ENCODE data around the gene IVNS1ABP. TPM values are rescaled to one million over a fixed set of nuclear protein-coding genes. Genes with fewer than 3 reads are reported as not detected.

IVNS1ABP gene
- total RNA-seq, 4 donors from 2014 or later: 20.8 to 39.4 (median 32.8) TPM

GRCh38 chr1:185281245-185281644 is 35.8 kb downstream of the IVNS1ABP start:
- no peaks in the 10 kb centered on the region for H3K27me3 ChIP-seq
- no peak for TF ChIP-seq EP300 (IDR thresholded peaks at IDR 0.05)
- WGBS, 2 donors (ENCODE audit: low coverage in 1 of 2): 72 to 90% methylated on average over 2 to 3 of the region's 3 CpGs
- H3K4me3 ChIP-seq: no peak overlapping the region
- H3K4me1 ChIP-seq: peaks cover 0 to 8% (median 0%) of the 10 kb centered on the region in 3 donors
- H3K36me3 ChIP-seq: peaks cover 0 to 35% of the 10 kb centered on the region in 2 donors
- no peaks in the 10 kb centered on the region for H3K9me3 ChIP-seq
- no peak for ATAC-seq
- H3K27ac ChIP-seq: no peak overlapping the region

- ATAC-seq: no peak
- 100% methylated on average over 2 of the region's 2 CpGs; no CpG with 5 or more reads in 1 of the 2 donors for WGBS, 2 donors (ENCODE audit: low coverage in 1 of 2)
- H3K36me3 ChIP-seq: peaks cover 0 to 35% of the 10 kb centered on the region in 2 donors
- no peaks in the 10 kb centered on the region for H3K9me3 ChIP-seq
- H3K27ac ChIP-seq: no peak overlapping the region
- no peaks in the 10 kb centered on the region for H3K27me3 ChIP-seq
- H3K4me3 ChIP-seq: no peak overlapping the region
- peaks cover 0 to 8% (median 0%) of the 10 kb centered on the region in 3 donors for H3K4me1 ChIP-seq
- TF ChIP-seq CTCF (IDR thresholded peaks at IDR 0.05): no peak
Measured at GRCh38 chr1:185280589-185280988, 36.5 kb downstream of the IVNS1ABP start.

DNA sequence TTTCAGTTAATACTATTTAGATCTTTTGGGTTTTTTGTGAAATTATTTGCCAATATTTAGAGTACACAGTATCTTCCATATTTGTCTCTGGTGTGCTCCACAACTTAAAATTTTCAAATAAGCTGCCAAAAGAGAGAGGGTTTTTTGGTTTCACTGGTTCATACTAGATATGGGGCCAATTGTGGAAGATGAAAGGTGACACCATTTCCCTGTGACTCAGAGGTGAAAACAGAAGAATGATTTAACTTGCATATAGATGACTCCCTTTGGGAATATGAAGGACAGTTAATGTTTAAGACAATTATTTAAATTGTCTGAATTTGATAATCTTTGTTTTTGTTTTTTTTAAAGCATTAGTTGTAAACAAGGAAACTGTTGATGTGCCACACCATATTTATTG is 37.5 kb downstream of the IVNS1ABP start:
- Histone ChIP-seq H3K27me3 (no peaks in the 10 kb centered on the region), H3K4me3 (no peak overlapping the region), H3K36me3 (peaks cover 0 to 35% of the 10 kb centered on the region in 2 donors), H3K9me3 (no peaks in the 10 kb centered on the region), H3K27ac (no peak overlapping the region), H3K4me1 (peaks cover 0 to 5% (median 0%) of the 10 kb centered on the region in 3 donors)
- TF ChIP-seq EP300 (IDR thresholded peaks at IDR 0.05): no peak
- no peak for TF ChIP-seq POLR2AphosphoS5 (IDR thresholded peaks at IDR 0.05)
- no peak for TF ChIP-seq CTCF (IDR thresholded peaks at IDR 0.05)
- TF ChIP-seq POLR2A (IDR thresholded peaks at IDR 0.05): no peak
- no peak for ATAC-seq

DNA sequence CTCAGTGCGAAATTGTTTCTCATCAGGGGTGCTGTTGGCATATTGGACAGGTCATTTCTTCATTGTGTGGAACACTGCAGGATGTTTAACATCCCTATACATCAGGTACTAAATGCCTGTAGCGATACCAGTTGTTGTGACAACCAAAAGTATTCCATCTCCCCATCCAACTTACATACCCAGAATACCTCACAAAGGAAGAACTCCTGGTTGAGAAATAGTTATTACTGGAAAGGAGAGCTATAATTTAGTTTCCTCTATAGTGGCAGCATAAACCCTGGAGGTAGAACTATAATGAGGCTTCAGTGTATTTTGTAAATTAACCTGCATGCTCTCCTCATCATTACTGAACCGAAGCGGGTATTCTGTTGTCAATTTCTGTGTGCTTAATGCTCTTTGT is 45.1 kb downstream of the IVNS1ABP start:
- H3K4me3 ChIP-seq: no peak overlapping the region
- no peak for TF ChIP-seq POLR2A (IDR thresholded peaks at IDR 0.05)
- no peak for TF ChIP-seq POLR2AphosphoS5 (IDR thresholded peaks at IDR 0.05)
- TF ChIP-seq CTCF (IDR thresholded peaks at IDR 0.05): no peak
- TF ChIP-seq EP300 (IDR thresholded peaks at IDR 0.05): no peak
- no peaks in the 10 kb centered on the region for H3K27me3 ChIP-seq
- 87 to 88% methylated on average over 3 to 4 of the region's 4 CpGs for WGBS, 2 donors (ENCODE audit: low coverage in 1 of 2)
- H3K4me1 ChIP-seq: no peaks in the 10 kb centered on the region
- H3K36me3 ChIP-seq: peaks cover 0 to under 1% of the 10 kb centered on the region in 2 donors
- H3K27ac ChIP-seq: no peak overlapping the region
- no peaks in the 10 kb centered on the region for H3K9me3 ChIP-seq
- no peak for ATAC-seq

DNA sequence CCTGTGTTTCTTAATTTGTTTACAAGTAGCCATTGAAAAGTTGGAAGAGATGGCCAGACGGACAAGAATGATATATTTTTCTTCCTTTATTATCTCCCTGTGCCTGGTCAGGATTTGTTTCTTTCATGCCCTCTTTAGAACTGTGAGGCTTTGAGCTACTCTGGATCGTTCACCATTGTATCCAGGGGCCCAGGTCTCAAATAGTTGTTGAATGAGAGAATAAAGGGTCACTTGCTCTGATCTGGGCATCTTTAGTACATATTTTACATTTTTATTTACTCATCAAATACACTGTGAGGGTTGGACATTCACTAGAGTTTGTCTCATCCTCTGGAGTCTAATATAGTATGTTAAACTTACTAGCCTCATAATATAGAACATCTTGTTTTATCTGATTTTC is 48.7 kb downstream of the IVNS1ABP start:
- WGBS, 2 donors (ENCODE audit: low coverage in 1 of 2): 66 to 76% methylated on average over 2 of the region's 2 CpGs
- no peaks in the 10 kb centered on the region for H3K4me1 ChIP-seq
- no peaks in the 10 kb centered on the region for H3K36me3 ChIP-seq
- ATAC-seq: no peak
- H3K4me3 ChIP-seq: no peak overlapping the region
- no peaks in the 10 kb centered on the region for H3K27me3 ChIP-seq
- no peak overlapping the region for H3K27ac ChIP-seq
- TF ChIP-seq POLR2A (IDR thresholded peaks at IDR 0.05): no peak
- no peak for TF ChIP-seq EP300 (IDR thresholded peaks at IDR 0.05)
- TF ChIP-seq POLR2AphosphoS5 (IDR thresholded peaks at IDR 0.05): no peak
- no peak for TF ChIP-seq CTCF (IDR thresholded peaks at IDR 0.05)
- no peaks in the 10 kb centered on the region for H3K9me3 ChIP-seq

DNA sequence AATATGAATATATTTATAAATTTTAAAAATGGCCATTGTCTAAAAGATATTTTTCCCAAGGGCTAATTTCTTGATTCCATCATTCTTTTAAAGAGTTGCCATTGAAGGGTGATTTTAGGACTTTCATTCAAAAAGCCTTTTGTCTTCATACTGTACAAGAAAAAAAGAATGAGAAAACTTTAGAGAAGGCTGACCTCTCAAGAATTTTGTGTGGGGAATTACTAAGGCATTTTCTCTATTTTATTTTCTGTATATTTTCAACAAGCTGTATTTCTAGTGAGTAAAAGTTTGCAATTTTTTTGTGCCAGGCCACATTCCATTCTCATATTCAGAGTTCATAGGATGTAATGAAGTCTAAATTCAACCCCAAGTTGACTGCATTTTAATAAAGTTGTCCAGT is 49.3 kb downstream of the IVNS1ABP start:
- H3K36me3 ChIP-seq: no peaks in the 10 kb centered on the region
- no peaks in the 10 kb centered on the region for H3K27me3 ChIP-seq
- H3K4me3 ChIP-seq: no peak overlapping the region
- H3K27ac ChIP-seq: no peak overlapping the region
- TF ChIP-seq CTCF (IDR thresholded peaks at IDR 0.05) (no peak), POLR2AphosphoS5 (IDR thresholded peaks at IDR 0.05) (no peak), POLR2A (IDR thresholded peaks at IDR 0.05) (no peak), EP300 (IDR thresholded peaks at IDR 0.05) (no peak)
- no peak for ATAC-seq
- H3K4me1 ChIP-seq: no peaks in the 10 kb centered on the region
- H3K9me3 ChIP-seq: no peaks in the 10 kb centered on the region

All from gastroesophageal sphincter (tissue), 4 donors.